ENCODE data around the gene AIFM3. TPM values are rescaled to one million over a fixed set of nuclear protein-coding genes. Genes with fewer than 3 reads are reported as not detected.

Gene AIFM3
- total and polyA plus RNA-seq, 2 of the 13 experiments (the other 11 are each of a cell fraction or from before 2014, with no cell fraction given), result 9.0 to 15.3 TPM

DNA sequence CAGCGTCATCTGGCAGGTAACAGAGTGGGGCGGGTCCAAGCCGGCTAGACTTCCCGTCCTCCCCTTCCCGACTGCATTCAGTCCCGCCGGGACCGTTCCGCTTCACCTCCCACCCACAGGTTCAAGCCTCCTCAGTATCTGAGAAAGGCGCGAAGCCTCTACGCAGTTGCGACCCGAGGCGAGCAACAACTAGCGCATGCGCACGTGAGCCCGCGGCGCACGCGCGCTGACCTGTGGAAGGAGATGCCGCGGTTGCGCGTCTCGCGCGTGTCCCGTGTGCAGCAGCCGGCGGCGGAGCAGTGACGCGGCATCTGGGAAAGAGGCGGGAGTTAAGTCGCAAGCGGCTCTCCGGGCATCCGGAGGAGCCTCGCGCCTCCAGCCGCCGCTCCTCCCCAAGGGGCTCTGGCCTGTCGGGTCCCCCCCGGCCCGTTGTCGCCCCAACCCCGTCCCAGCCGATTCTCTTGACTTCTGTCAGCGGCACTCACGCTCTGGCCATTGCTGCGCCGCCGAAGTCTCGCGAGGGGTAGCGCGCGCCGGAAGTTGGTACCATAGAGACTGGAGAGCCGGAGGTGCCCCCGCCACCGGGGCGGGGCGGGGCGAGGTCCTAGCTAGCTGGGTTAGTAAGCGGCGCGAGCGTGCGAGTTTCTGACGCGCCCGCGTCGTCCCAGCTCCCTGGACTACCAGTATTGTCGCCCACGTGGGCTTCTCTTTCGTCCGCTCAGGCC, 34.7 kb downstream of the AIFM3 start, which contains the start of gene THAP7 (continued):
- TF ChIP-seq ZNF710 (CRISPR knock-in tag; IDR thresholded peaks at IDR 0.05; ENCODE audit: borderline replicate concordance), result peak; percentile 89; the same call in 1 of the 2 replicates
- TF ChIP-seq MYNN (CRISPR knock-in tag; IDR thresholded peaks at IDR 0.05; ENCODE audit: low read depth), result peak; percentile 77; the same call in 1 of the 2 replicates
- TF ChIP-seq SOX5 (CRISPR knock-in tag; IDR thresholded peaks at IDR 0.05; ENCODE audit: borderline replicate concordance), result peak; percentile 29; the same call in 1 of the 2 replicates
- TF ChIP-seq FOXO1 (CRISPR knock-in tag; IDR thresholded peaks at IDR 0.05), result peak; percentile 9
- TF ChIP-seq RNF2 (conservative IDR thresholded peaks at IDR 0.05; ENCODE audit: low read depth), result peak; percentile 91
- peak; percentile 18; the same call in 1 of the 2 replicates for TF ChIP-seq RFX1 (IDR thresholded peaks at IDR 0.05)
- TF ChIP-seq ZNF282 (IDR thresholded peaks at IDR 0.05; ENCODE audit: partially characterized antibody), result no peak
- peak; percentile 51; the same call in 1 of the 2 replicates for TF ChIP-seq SALL2 (CRISPR knock-in tag; IDR thresholded peaks at IDR 0.05)
- TF ChIP-seq, protein P1, sequence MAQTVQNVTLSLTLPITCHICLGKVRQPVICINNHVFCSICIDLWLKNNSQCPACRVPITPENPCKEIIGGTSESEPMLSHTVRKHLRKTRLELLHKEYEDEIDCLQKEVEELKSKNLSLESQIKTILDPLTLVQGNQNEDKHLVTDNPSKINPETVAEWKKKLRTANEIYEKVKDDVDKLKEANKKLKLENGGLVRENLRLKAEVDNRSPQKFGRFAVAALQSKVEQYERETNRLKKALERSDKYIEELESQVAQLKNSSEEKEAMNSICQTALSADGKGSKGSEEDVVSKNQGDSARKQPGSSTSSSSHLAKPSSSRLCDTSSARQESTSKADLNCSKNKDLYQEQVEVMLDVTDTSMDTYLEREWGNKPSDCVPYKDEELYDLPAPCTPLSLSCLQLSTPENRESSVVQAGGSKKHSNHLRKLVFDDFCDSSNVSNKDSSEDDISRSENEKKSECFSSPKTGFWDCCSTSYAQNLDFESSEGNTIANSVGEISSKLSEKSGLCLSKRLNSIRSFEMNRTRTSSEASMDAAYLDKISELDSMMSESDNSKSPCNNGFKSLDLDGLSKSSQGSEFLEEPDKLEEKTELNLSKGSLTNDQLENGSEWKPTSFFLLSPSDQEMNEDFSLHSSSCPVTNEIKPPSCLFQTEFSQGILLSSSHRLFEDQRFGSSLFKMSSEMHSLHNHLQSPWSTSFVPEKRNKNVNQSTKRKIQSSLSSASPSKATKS (CRISPR knock-in tag; IDR thresholded peaks at IDR 0.05), result peak; percentile 66; the same call in 1 of the 2 replicates
- no peak for TF ChIP-seq ZNF841 (CRISPR knock-in tag; IDR thresholded peaks at IDR 0.05; ENCODE audit: borderline replicate concordance)
- TF ChIP-seq, protein P2, sequence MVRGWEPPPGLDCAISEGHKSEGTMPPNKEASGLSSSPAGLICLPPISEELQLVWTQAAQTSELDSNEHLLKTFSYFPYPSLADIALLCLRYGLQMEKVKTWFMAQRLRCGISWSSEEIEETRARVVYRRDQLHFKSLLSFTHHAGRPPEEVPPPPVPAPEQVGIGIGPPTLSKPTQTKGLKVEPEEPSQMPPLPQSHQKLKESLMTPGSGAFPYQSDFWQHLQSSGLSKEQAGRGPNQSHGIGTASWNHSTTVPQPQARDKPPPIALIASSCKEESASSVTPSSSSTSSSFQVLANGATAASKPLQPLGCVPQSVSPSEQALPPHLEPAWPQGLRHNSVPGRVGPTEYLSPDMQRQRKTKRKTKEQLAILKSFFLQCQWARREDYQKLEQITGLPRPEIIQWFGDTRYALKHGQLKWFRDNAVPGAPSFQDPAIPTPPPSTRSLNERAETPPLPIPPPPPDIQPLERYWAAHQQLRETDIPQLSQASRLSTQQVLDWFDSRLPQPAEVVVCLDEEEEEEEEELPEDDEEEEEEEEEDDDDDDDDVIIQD (CRISPR knock-in tag; IDR thresholded peaks at IDR 0.05; ENCODE audit: low read depth), result peak; percentile 8; the same call in 1 of the 2 replicates
- TF ChIP-seq KMT2B (CRISPR knock-in tag; IDR thresholded peaks at IDR 0.05), result peak; percentile 73
- TF ChIP-seq LRRFIP1 (CRISPR knock-in tag; conservative IDR thresholded peaks at IDR 0.05), result no peak
- peak; percentile 82; the same call in 1 of the 2 replicates for TF ChIP-seq ZNF564 (CRISPR knock-in tag; IDR thresholded peaks at IDR 0.05)
- TF ChIP-seq THAP8 (CRISPR knock-in tag; IDR thresholded peaks at IDR 0.05; ENCODE audit: borderline replicate concordance), result peak; percentile 81; the same call in 1 of the 2 replicates
- peak; percentile 81 for TF ChIP-seq MXD4 (CRISPR knock-in tag; IDR thresholded peaks at IDR 0.05)
- TF ChIP-seq ZNF616 (CRISPR knock-in tag; IDR thresholded peaks at IDR 0.05; ENCODE audit: low read depth), result peak; percentile 34
- TF ChIP-seq ZNF276 (CRISPR knock-in tag; IDR thresholded peaks at IDR 0.05; ENCODE audit: low read depth), result 0 out of 2 replicates have a peak, but pooled peaks have one; percentile 42
